Stomach (tissue), 9 donors: ENCODE data around the gene TRMO. TPM values are rescaled to one million over a fixed set of nuclear protein-coding genes. Genes with fewer than 3 reads are reported as not detected.
"Not testable (repeated sequence)": the region's sequence is repeated elsewhere in the genome, so short reads cannot be mapped to it uniquely, and the experiment has no call there.

Source experiments
- DNase-seq, 2 donors: peaks; one replicate each; pipeline versions ENCODE4 v3.0.0 to v3.0.0-alpha.2; 2013 to 2019
- H3K27ac ChIP-seq, 5 donors: fragments of 200-600 bp in 4 of 5; sonication (generic) in 4 of 5; one replicate each; pipeline ENCODE4 v1.5.1; 2013 to 2019; ENCODE audit warnings: mild to moderate bottlenecking in 1 of 5, moderate library complexity in 1 of 5
- H3K27me3 ChIP-seq, 3 donors: fragments of 200-600 bp; sonication (generic); one replicate each; pipeline ENCODE4 v1.5.1; 2017 to 2019; ENCODE audit warnings: mixed run types in 1 of 3
- H3K36me3 ChIP-seq, 4 donors: fragments of 200-600 bp; sonication (generic); 1 replicate in 3 of 4; 2 replicates in 1 of 4; pipeline ENCODE4 v1.5.1; 2016 to 2019
- H3K4me1 ChIP-seq, 4 donors: fragments of 200-600 bp; sonication (generic); one replicate each; pipeline ENCODE4 v1.5.1; 2016 to 2019
- H3K4me3 ChIP-seq, 4 donors: fragments of 200-600 bp; sonication (generic) in 3 of 4; one replicate each; pipeline ENCODE4 v1.5.1; 2016 to 2019; ENCODE audit warnings: mild to moderate bottlenecking in 1 of 4
- H3K9me3 ChIP-seq, 4 donors: fragments of 200-600 bp; sonication (generic); one replicate each; pipeline ENCODE4 v1.5.1; 2016 to 2019
- CTCF ChIP-seq, 7 experiments: fragments of 450-650 bp in 4 of 7; fragments of 200-600 bp in 3 of 7; sonication (generic) in 3 of 7; IDR thresholded peaks; one replicate each; pipeline ENCODE4 v1.5.1; 2016 to 2019; ENCODE audit warnings: antibody characterized with exemption in 7 of 7, control low read depth in 2 of 7, mild to moderate bottlenecking in 1 of 7
- EP300 ChIP-seq: sonication (generic); formaldehyde crosslinking; IDR thresholded peaks from one replicate; pipeline ENCODE4 v1.6.1; 2017; ENCODE audit warnings: antibody characterized with exemption
- POLR2A ChIP-seq, 4 donors: fragments of 450-650 bp; IDR thresholded peaks; one replicate each; pipeline ENCODE4 v1.6.1; 2016; ENCODE audit warnings: antibody characterized with exemption in 4 of 4, control low read depth in 2 of 4, mild to moderate bottlenecking in 1 of 4, moderate library complexity in 1 of 4
- POLR2AphosphoS5 ChIP-seq, 3 donors: sonication (generic); formaldehyde crosslinking; IDR thresholded peaks; one replicate each; pipeline ENCODE4 v1.6.1; 2016; ENCODE audit warnings: antibody characterized with exemption in 3 of 3
- WGBS, 5 donors: extraction: QIAGEN DNeasy Blood & Tissue Kit in 3 of 5; methylation state at CpG; one replicate each; pipeline versions ENCODE4 v1.1.5 to v1.1.7; 2013 to 2018; 5-methylcytosine and 5-hydroxymethylcytosine counted together
- intact Hi-C: fragments of 100-400 bp; cut with DNase I; formaldehyde crosslinking; loops from one replicate; pipeline ENCODE4 v1.15.1; 2023; ENCODE audit warnings: low total_unique reads
- polyA plus RNA-seq, 3 donors: library from polyadenylated mRNA; stranded (reverse); fragments of 200-250 nt; gene quantifications; one replicate each; pipeline ENCODE4 v1.2.3, GENCODE V29; 2013
- total RNA-seq, 5 donors: library from RNA; depleted of rRNA; stranded (reverse); fragments of >200 nt; gene quantifications; one replicate each; pipeline versions ENCODE4 v1.1.0 to v1.2.3, GENCODE V29; 2014 to 2016
- donor health status: healthy with polysubstance abuse.
- donor health status: Bipolar disorder and iron deficiency.
- donor health status: healthy.

Gene TRMO
- total and polyA plus RNA-seq, 8 donors = 2.9 to 98.2 (median 10.4) TPM

DNA sequence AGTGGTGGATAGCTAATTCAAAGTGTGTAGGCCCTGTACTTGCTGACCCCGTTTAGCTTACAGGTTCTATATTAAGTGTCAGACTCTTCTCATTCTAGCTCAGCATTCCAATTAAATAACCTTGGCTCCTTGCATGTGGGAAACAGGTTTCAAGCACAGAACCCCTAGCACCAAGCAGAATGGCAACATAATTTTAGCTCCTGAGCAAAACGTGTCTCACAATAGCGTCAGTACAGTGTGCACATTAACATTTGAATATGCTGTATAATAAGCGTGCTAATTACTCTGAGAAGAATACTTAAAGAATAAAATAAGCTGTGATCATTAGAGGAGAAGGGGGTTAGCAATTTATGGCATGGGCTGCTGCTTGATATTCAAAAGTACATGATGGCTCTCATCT, 39.8 kb upstream of the TRMO start:
- H3K27ac ChIP-seq = no peak overlapping the region
- intact Hi-C loops = no loop called here
- peaks cover 0 to 10% (median 0%) of the 10 kb centered on the region in 3 donors for H3K27me3 ChIP-seq
- 74 to 82% (median 75%) methylated on average over 4 of the region's 4 CpGs for WGBS, 5 donors
- no peak for DNase-seq
- no peaks in the 10 kb centered on the region for H3K9me3 ChIP-seq
- no peaks in the 10 kb centered on the region for H3K4me1 ChIP-seq
- TF ChIP-seq POLR2AphosphoS5 (IDR thresholded peaks at IDR 0.05) (no peak), POLR2A (IDR thresholded peaks at IDR 0.05) (no peak), CTCF (IDR thresholded peaks at IDR 0.05) (no peak), EP300 (no peak)
- no peak overlapping the region for H3K4me3 ChIP-seq
- H3K36me3 ChIP-seq = no peaks in the 10 kb centered on the region

DNA sequence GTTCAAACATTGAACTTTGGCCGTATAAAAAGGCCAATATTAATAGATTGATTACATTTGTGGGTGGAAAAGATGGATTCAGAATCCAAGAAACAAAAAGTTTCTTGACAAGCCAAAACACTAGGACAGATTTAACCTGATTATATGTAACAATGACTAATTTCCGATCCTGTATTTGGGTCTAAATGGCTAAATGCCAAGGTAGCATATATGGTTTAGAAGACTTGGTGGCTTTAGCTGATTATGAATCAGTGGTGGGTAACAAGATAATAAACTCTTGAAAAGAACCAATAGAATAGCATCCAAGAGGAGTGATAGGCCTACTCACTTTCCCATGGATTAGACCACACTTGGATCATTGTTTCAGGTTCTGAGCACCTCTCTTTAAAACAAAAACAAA, 39.1 kb upstream of the TRMO start:
- 72 to 78% (median 77%) methylated on average over 2 of the region's 2 CpGs for WGBS, 5 donors
- no peak for DNase-seq
- TF ChIP-seq CTCF (IDR thresholded peaks at IDR 0.05) (no peak), POLR2AphosphoS5 (IDR thresholded peaks at IDR 0.05) (no peak), EP300 (no peak), POLR2A (IDR thresholded peaks at IDR 0.05) (no peak)
- Histone ChIP-seq H3K36me3 (no peaks in the 10 kb centered on the region), H3K4me3 (no peak overlapping the region), H3K27ac (no peak overlapping the region), H3K9me3 (no peaks in the 10 kb centered on the region), H3K27me3 (peaks cover 0 to 2% (median 0%) of the 10 kb centered on the region in 3 donors), H3K4me1 (no peaks in the 10 kb centered on the region)
- intact Hi-C loops = no loop called here

GRCh38 chr9:97960678-97961328, 38.5 kb upstream of the TRMO start:
- H3K27ac ChIP-seq, H3K4me1 ChIP-seq, H3K9me3 ChIP-seq, DNase-seq, H3K36me3 ChIP-seq, H3K4me3 ChIP-seq, H3K27me3 ChIP-seq, intact Hi-C loops: not testable (repeated sequence)
- 78 to 89% (median 83%) methylated on average over 9 of the region's 9 CpGs for WGBS, 5 donors

GRCh38 chr9:97959585-97959984, 37.3 kb upstream of the TRMO start:
- no peak overlapping the region for H3K4me3 ChIP-seq
- H3K27ac ChIP-seq = no peak overlapping the region
- no peak for DNase-seq
- H3K36me3 ChIP-seq = no peaks in the 10 kb centered on the region
- no peaks in the 10 kb centered on the region for H3K9me3 ChIP-seq
- intact Hi-C loops = no loop called here
- no peaks in the 10 kb centered on the region for H3K27me3 ChIP-seq
- H3K4me1 ChIP-seq = no peaks in the 10 kb centered on the region
- no peak for TF ChIP-seq EP300
- TF ChIP-seq CTCF (IDR thresholded peaks at IDR 0.05) = no peak
- no peak for TF ChIP-seq POLR2AphosphoS5 (IDR thresholded peaks at IDR 0.05)
- no peak for TF ChIP-seq POLR2A (IDR thresholded peaks at IDR 0.05)

- no peaks in the 10 kb centered on the region for H3K9me3 ChIP-seq
- no peak for DNase-seq
- H3K27ac ChIP-seq = no peak overlapping the region
- H3K4me1 ChIP-seq = no peaks in the 10 kb centered on the region
- no peaks in the 10 kb centered on the region for H3K36me3 ChIP-seq
- no peak overlapping the region for H3K4me3 ChIP-seq
- intact Hi-C loops = no loop called here
- WGBS, 5 donors = 60 to 76% (median 73%) methylated on average over 5 of the region's 5 CpGs
- no peaks in the 10 kb centered on the region for H3K27me3 ChIP-seq
- TF ChIP-seq CTCF (IDR thresholded peaks at IDR 0.05) (no peak), POLR2AphosphoS5 (IDR thresholded peaks at IDR 0.05) (no peak), EP300 (no peak), POLR2A (IDR thresholded peaks at IDR 0.05) (no peak)
These were observed 36.7 kb upstream of the TRMO start for GRCh38 chr9:97958812-97959511.
